Mesenteric fat pad (tissue), 1 donor: Measurements from ENCODE around the gene KIF4B. TPM values are rescaled to one million over a fixed set of nuclear protein-coding genes. Genes with fewer than 3 reads are reported as not detected.
"Not testable (repeated sequence)": the region's sequence is repeated elsewhere in the genome, so short reads cannot be mapped to it uniquely, and the experiment has no call there.

Experiments
- DNase-seq: peaks from one replicate; pipeline ENCODE4 v3.0.0-alpha.2; 2020; ENCODE audit warnings: low spot score
- total RNA-seq: library from RNA; stranded (reverse); fragmentation: NEBNext Ultra II Directional; extraction: Animal tissue kit (Norgen Biotek cat#: 25700); gene quantifications from one replicate; pipeline ENCODE4 v1.2.1, GENCODE V29; 2021
- donor health status: DM: yes; HTN: yes; CAD: no.

Gene KIF4B
- total RNA-seq, 1 donor from 2014 or later = not detected

- no peak for DNase-seq
Measured at GRCh38 chr5:155004138-155004744, 9.3 kb upstream of the KIF4B start.

- DNase-seq = not testable (repeated sequence)
Measured at GRCh38 chr5:155006265-155006664, 7.3 kb upstream of the KIF4B start.

- no peak for DNase-seq
Measured at GRCh38 chr5:155008669-155009068, 4.9 kb upstream of the KIF4B start.

GRCh38 chr5:155010881-155011280 is 2.7 kb upstream of the KIF4B start:
- DNase-seq = no peak

GRCh38 chr5:155015239-155015638 is 1.7 kb downstream of the KIF4B start:
- no peak for DNase-seq

GRCh38 chr5:155017610-155018009 is 4.1 kb downstream of the KIF4B start:
- DNase-seq = no peak

GRCh38 chr5:155019601-155020226 is 6.2 kb downstream of the KIF4B start:
- no peak for DNase-seq

- no peak for DNase-seq
Measured at GRCh38 chr5:155021842-155022241, 8.3 kb downstream of the KIF4B start.

GRCh38 chr5:155023320-155023719 is 9.8 kb downstream of the KIF4B start:
- no peak for DNase-seq

- DNase-seq = no peak
Measured at GRCh38 chr5:155024015-155024414, 10.5 kb downstream of the KIF4B start.

GRCh38 chr5:155025895-155026294 is 12.3 kb downstream of the KIF4B start:
- no peak for DNase-seq

- no peak for DNase-seq
Measured at GRCh38 chr5:155027993-155028629, 14.6 kb downstream of the KIF4B start.

GRCh38 chr5:155029240-155029639 is 15.7 kb downstream of the KIF4B start:
- DNase-seq = no peak

- DNase-seq = not testable (repeated sequence)
Measured at GRCh38 chr5:155034145-155034744, 20.7 kb downstream of the KIF4B start.

GRCh38 chr5:155035087-155035486 is 21.5 kb downstream of the KIF4B start:
- not testable (repeated sequence) for DNase-seq

- DNase-seq = no peak
Measured at GRCh38 chr5:155040984-155041653, 27.6 kb downstream of the KIF4B start.

GRCh38 chr5:155044591-155044990 is 31.0 kb downstream of the KIF4B start:
- DNase-seq = no peak

GRCh38 chr5:155046591-155046990 is 33.0 kb downstream of the KIF4B start:
- no peak for DNase-seq

GRCh38 chr5:155047818-155048217 is 34.3 kb downstream of the KIF4B start:
- no peak for DNase-seq

GRCh38 chr5:155049569-155050383 is 36.2 kb downstream of the KIF4B start:
- DNase-seq = no peak
